Adrenal gland (tissue), 5 donors: Measurements from ENCODE around the gene NTHL1.

ENCODE experiments used
- POLR2A ChIP-seq, 2 donors: fragments of 450-650 bp; IDR thresholded peaks; one replicate each; pipeline ENCODE4 v1.6.1; 2017; ENCODE audit warnings: antibody characterized with exemption in 2 of 2, mild to moderate bottlenecking in 2 of 2, moderate library complexity in 1 of 2
- TF ChIP-seq, protein P1 (sequence below), 6 experiments: fragments of 450-650 bp in 4 of 6; fragments of 200-600 bp in 2 of 6; sonication (generic) in 1 of 6; IDR thresholded peaks; 1 replicate in 5 of 6; 2 replicates in 1 of 6; pipeline versions ENCODE4 v1.5.1 to v1.8.0; 2016 to 2021; ENCODE audit warnings: antibody characterized with exemption in 6 of 6, mild to moderate bottlenecking in 2 of 6, moderate library complexity in 1 of 6
- donor health status: DM: no; HTN: no; CAD: no.

DNA sequence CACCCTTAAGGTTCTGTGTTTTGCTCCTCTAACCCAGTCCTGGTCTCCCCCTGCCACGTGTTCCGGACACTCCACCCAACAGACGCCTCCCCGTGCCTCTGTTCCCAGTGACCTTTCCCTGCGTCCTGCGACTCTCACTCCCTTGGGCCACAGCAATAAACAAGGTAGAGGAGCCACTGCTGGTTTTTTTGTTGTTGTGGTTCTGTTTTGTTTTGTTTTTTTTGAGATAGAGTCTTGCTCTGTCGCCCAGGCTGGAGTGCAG lies 31.8 kb downstream of the NTHL1 start:
- TF ChIP-seq, protein P1, sequence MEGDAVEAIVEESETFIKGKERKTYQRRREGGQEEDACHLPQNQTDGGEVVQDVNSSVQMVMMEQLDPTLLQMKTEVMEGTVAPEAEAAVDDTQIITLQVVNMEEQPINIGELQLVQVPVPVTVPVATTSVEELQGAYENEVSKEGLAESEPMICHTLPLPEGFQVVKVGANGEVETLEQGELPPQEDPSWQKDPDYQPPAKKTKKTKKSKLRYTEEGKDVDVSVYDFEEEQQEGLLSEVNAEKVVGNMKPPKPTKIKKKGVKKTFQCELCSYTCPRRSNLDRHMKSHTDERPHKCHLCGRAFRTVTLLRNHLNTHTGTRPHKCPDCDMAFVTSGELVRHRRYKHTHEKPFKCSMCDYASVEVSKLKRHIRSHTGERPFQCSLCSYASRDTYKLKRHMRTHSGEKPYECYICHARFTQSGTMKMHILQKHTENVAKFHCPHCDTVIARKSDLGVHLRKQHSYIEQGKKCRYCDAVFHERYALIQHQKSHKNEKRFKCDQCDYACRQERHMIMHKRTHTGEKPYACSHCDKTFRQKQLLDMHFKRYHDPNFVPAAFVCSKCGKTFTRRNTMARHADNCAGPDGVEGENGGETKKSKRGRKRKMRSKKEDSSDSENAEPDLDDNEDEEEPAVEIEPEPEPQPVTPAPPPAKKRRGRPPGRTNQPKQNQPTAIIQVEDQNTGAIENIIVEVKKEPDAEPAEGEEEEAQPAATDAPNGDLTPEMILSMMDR (IDR thresholded peaks at IDR 0.05): no peak
- TF ChIP-seq POLR2A (IDR thresholded peaks at IDR 0.05): no peak
